ENCODE data around the gene MPG. TPM values are rescaled to one million over a fixed set of nuclear protein-coding genes. Genes with fewer than 3 reads are reported as not detected.

MPG gene
- total and polyA plus RNA-seq, 10 donors, result 34.8 to 122 (median 69.9) TPM

- Histone ChIP-seq H3K27ac (peak overlapping the region in 6 of 8 donors; percentile 17 to 75 (median 66)), H3K4me3 (no peak overlapping the region), H3K27me3 (replicated peaks in 1 of 7) (no peaks in the 10 kb centered on the region), H3K9me3 (no peaks in the 10 kb centered on the region), H3K36me3 (peaks cover 0 to 72% (median 27%) of the 10 kb centered on the region in 6 donors), H3K4me1 (peaks cover 3 to 36% (median 17%) of the 10 kb centered on the region in 6 donors)
- DNase-seq, result no peak
- peak in 1 of 3 donors; percentile 17 for TF ChIP-seq POLR2AphosphoS5 (IDR thresholded peaks at IDR 0.05)
- TF ChIP-seq POLR2A (IDR thresholded peaks at IDR 0.05), result no peak
- intact Hi-C loops (cut with DNase I; ENCODE audit: low total_unique reads), result no loop called here
- 75 to 88% (median 82%) methylated on average over 6 of the region's 6 CpGs for WGBS, 5 donors
These were observed 23.6 kb downstream of the MPG start for GRCh38 chr16:101586-101985.

- Histone ChIP-seq H3K4me1 (peaks cover 0 to 36% (median 13%) of the 10 kb centered on the region in 6 donors), H3K27me3 (replicated peaks in 1 of 7) (no peaks in the 10 kb centered on the region), H3K9me3 (no peaks in the 10 kb centered on the region), H3K27ac (peak overlapping the region in 7 of 8 donors; percentile 17 to 75 (median 66)), H3K36me3 (peaks cover 0 to 72% (median 27%) of the 10 kb centered on the region in 6 donors), H3K4me3 (no peak overlapping the region)
- no peak for TF ChIP-seq CTCF (IDR thresholded peaks at IDR 0.05 in 8 of 11, conservative IDR thresholded peaks at IDR 0.05 in 3 of 11)
- peak; percentile 45 to 64 (median 61) for TF ChIP-seq POLR2AphosphoS5 (IDR thresholded peaks at IDR 0.05)
- no peak for TF ChIP-seq POLR2A (IDR thresholded peaks at IDR 0.05)
- WGBS, 5 donors, result 74 to 85% (median 78%) methylated on average over 18 to 19 of the region's 19 CpGs
- no peak for DNase-seq
- intact Hi-C loops (cut with DNase I; ENCODE audit: low total_unique reads), result no loop called here
These were observed 24.2 kb downstream of the MPG start for GRCh38 chr16:102060-102855.

GRCh38 chr16:104355-104754 is 26.3 kb downstream of the MPG start:
- intact Hi-C loops (cut with DNase I; ENCODE audit: low total_unique reads), result no loop called here
- DNase-seq, result no peak
- 71 to 89% (median 79%) methylated on average over 5 of the region's 5 CpGs for WGBS, 5 donors
- H3K9me3 ChIP-seq, result no peaks in the 10 kb centered on the region
- no peaks in the 10 kb centered on the region for H3K27me3 ChIP-seq (replicated peaks in 1 of 7)
- peaks cover 0 to 72% (median 22%) of the 10 kb centered on the region in 6 donors for H3K36me3 ChIP-seq
- peaks cover 0 to 28% (median 8%) of the 10 kb centered on the region in 6 donors for H3K4me1 ChIP-seq
- TF ChIP-seq POLR2A (IDR thresholded peaks at IDR 0.05) (no peak), POLR2AphosphoS5 (IDR thresholded peaks at IDR 0.05) (no peak), CTCF (IDR thresholded peaks at IDR 0.05 in 8 of 11, conservative IDR thresholded peaks at IDR 0.05 in 3 of 11) (no peak)
- H3K27ac ChIP-seq, result no peak overlapping the region
- no peak overlapping the region for H3K4me3 ChIP-seq

GRCh38 chr16:104928-105327 is 26.9 kb downstream of the MPG start:
- Histone ChIP-seq H3K4me3 (no peak overlapping the region), H3K27ac (no peak overlapping the region), H3K4me1 (peaks cover 0 to 28% (median 8%) of the 10 kb centered on the region in 6 donors), H3K27me3 (replicated peaks in 1 of 7) (no peaks in the 10 kb centered on the region), H3K36me3 (peaks cover 0 to 73% (median 28%) of the 10 kb centered on the region in 6 donors), H3K9me3 (no peaks in the 10 kb centered on the region)
- WGBS, 5 donors, result 52 to 72% (median 61%) methylated on average over 3 of the region's 3 CpGs
- no peak for DNase-seq
- intact Hi-C loops (cut with DNase I; ENCODE audit: low total_unique reads), result loop anchor here (5.0 kb wide), 1 partner anchor 257 kb away; no protein-coding TSS in a partner anchor
- TF ChIP-seq CTCF (IDR thresholded peaks at IDR 0.05 in 8 of 11, conservative IDR thresholded peaks at IDR 0.05 in 3 of 11), result no peak
- TF ChIP-seq POLR2A (IDR thresholded peaks at IDR 0.05), result no peak
- no peak for TF ChIP-seq POLR2AphosphoS5 (IDR thresholded peaks at IDR 0.05)
